ENCODE data around the gene RAPGEF6.

- no peak for TF ChIP-seq CTCF (IDR thresholded peaks at IDR 0.05; ENCODE audit: low read depth, low read length)
- no peak for TF ChIP-seq EZH2phosphoT487 (IDR thresholded peaks at IDR 0.05; ENCODE audit: low read depth)
Observed at GRCh38 chr5:131419877-131420276, 215.2 kb downstream of the RAPGEF6 start.
